ENCODE data around the gene PTTG1.

Gene PTTG1

DNA sequence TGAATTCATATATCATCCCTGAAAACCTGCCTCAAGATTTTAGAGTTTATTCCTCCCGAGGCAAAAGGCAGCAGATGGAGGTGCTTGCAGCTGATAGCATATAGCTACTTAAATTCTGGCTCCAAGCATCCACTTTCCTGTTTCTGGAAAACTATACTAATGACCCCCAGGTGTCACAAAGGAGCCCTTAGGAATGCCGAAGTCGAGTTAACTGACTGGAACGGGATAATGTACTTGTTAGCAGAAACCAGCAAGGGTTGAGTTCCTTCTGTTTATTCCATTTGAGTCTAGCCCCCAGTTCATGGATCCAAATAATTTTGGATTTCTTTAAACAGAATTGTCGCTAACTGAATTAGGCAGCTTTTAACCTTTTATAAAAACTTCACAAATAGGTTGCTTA lies 44.5 kb downstream of the PTTG1 start:
- FAIRE-seq: no peak
- TF ChIP-seq POLR2A (IDR thresholded peaks at IDR 0.05; ENCODE audit: low read depth, low read length) (no peak), POLR2AphosphoS5 (IDR thresholded peaks at IDR 0.05; ENCODE audit: low read depth, low read length) (no peak), POU2F2 (IDR thresholded peaks at IDR 0.05; ENCODE audit: low read depth, low read length) (no peak), TAF1 (IDR thresholded peaks at IDR 0.05; ENCODE audit: low read depth, low read length) (no peak), SPI1 (IDR thresholded peaks at IDR 0.05; ENCODE audit: low read depth, low read length) (no peak), PAX5 (IDR thresholded peaks at IDR 0.05; ENCODE audit: insufficient read depth, low read length, severe bottlenecking) (no peak)
- no peak for DNase-seq (ENCODE audit: insufficient read length, low spot score)

DNA sequence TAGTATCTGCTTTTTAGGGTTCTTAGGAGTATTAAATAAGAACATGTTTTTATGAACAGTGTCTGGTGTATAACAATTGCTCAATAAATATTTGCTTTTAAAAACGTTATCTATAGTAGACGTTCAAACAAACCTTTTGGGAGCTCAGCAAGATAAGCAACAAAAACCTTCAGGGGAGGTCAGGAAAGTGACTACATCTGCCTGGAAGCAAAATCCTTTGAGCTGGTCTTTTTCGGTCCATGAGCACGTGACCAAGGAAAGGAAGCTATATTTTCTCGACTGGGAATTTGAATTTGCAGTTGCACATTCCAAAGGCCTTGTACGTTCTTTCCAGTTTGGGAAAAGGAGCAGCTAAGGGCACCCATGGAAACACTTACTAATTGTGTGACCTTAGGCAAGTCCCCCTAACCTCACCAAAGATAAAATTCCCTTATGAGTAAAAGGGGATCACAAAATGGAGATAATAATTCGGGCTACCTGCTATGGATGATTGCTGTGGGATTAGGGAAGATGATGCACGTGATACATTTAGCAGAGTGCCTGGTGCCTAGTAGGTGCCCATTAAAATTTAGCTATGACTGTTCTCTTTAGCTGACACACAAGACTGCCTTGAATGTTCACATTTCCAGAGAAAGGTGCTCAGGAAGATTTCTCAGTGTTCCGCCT lies 45.4 kb downstream of the PTTG1 start:
- no peak for DNase-seq (ENCODE audit: insufficient read length, low spot score)
- no peak for FAIRE-seq
- no peak for TF ChIP-seq TAF1 (IDR thresholded peaks at IDR 0.05; ENCODE audit: low read depth, low read length)
- no peak for TF ChIP-seq SPI1 (IDR thresholded peaks at IDR 0.05; ENCODE audit: low read depth, low read length)
- no peak for TF ChIP-seq POU2F2 (IDR thresholded peaks at IDR 0.05; ENCODE audit: low read depth, low read length)
- TF ChIP-seq PAX5 (IDR thresholded peaks at IDR 0.05; ENCODE audit: insufficient read depth, low read length, severe bottlenecking): no peak
- TF ChIP-seq POLR2AphosphoS5 (IDR thresholded peaks at IDR 0.05; ENCODE audit: low read depth, low read length): no peak
- no peak for TF ChIP-seq POLR2A (IDR thresholded peaks at IDR 0.05; ENCODE audit: low read depth, low read length)

GRCh38 chr5:160467555-160468362 lies 46.1 kb downstream of the PTTG1 start:
- FAIRE-seq: peak; percentile 96
- peak; percentile 98 for TF ChIP-seq POLR2AphosphoS5 (IDR thresholded peaks at IDR 0.05; ENCODE audit: low read depth, low read length)
- peak; percentile 27 for TF ChIP-seq PAX5 (IDR thresholded peaks at IDR 0.05; ENCODE audit: insufficient read depth, low read length, severe bottlenecking)
- TF ChIP-seq POLR2A (IDR thresholded peaks at IDR 0.05; ENCODE audit: low read depth, low read length): peak; percentile 99
- peak; percentile 88 for TF ChIP-seq TAF1 (IDR thresholded peaks at IDR 0.05; ENCODE audit: low read depth, low read length)
- no peak; the same call in 1 of the 2 replicates for TF ChIP-seq SPI1 (IDR thresholded peaks at IDR 0.05; ENCODE audit: low read depth, low read length)
- TF ChIP-seq POU2F2 (IDR thresholded peaks at IDR 0.05; ENCODE audit: low read depth, low read length): peak; percentile 100
- peak; percentile 37 for DNase-seq (ENCODE audit: insufficient read length, low spot score)

- TF ChIP-seq POU2F2 (IDR thresholded peaks at IDR 0.05; ENCODE audit: low read depth, low read length): no peak
- TF ChIP-seq TAF1 (IDR thresholded peaks at IDR 0.05; ENCODE audit: low read depth, low read length): no peak
- TF ChIP-seq POLR2A (IDR thresholded peaks at IDR 0.05; ENCODE audit: low read depth, low read length): no peak
- FAIRE-seq: no peak
- DNase-seq (ENCODE audit: insufficient read length, low spot score): no peak
Measured at GRCh38 chr5:160468363-160468975, 46.8 kb downstream of the PTTG1 start.

DNA sequence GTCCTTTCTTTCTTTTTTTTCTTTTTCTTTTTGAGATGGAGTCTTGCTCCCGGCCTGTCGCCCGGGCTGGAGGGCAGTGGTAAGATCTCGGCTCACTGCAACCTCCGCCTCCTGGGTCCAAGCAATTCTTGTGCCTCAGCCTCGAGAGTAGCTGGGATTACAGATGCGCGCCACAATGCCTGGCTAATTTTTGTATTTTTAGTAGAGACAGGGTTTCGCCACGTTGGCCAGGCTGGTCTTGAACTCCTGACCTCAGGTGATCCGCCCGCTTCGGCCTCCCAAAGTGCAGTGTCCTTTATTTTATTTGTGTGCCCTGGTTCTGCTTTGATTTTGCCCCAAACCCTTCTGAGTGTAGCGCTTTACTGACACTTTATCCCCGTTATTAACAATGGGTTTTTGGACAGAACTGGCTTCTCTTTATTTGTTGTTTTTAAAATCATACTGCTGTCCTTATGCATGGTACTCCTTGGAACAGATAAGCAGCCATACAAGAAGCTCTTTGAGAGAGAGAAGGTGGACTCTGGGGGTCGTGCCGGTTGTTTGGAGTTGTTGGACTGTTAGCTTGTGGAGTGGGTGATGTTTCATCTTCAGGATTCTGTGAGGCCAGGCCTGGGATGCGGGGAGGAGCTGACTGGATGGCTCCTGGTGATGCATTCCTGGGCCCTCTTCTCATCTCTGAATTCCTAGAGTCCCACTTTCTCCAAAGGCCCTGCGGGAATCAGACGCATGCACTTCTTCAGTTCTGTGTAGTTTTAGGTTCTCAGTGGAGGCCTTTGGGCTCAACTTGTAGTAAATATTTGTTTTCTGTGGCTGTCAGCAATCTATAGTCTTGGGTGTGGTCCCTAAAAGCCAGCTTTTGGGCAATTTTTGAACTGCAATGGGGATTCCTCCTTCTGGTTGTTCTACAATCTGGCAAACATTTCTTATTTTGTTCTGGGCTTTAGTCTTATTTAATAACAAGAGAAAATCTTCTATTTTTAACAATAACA lies 47.8 kb downstream of the PTTG1 start:
- TF ChIP-seq TAF1 (IDR thresholded peaks at IDR 0.05; ENCODE audit: low read depth, low read length) (peak; percentile 17; the same call in 1 of the 2 replicates), POLR2AphosphoS5 (IDR thresholded peaks at IDR 0.05; ENCODE audit: low read depth, low read length) (peak; percentile 75), POU2F2 (IDR thresholded peaks at IDR 0.05; ENCODE audit: low read depth, low read length) (no peak)
- no peak for DNase-seq (ENCODE audit: insufficient read length, low spot score)
- peak; percentile 47 for FAIRE-seq

GRCh38 chr5:160470437-160471361 lies 49.0 kb downstream of the PTTG1 start:
- DNase-seq (ENCODE audit: insufficient read length, low spot score) (no peak), FAIRE-seq (peak; percentile 23)
- TF ChIP-seq POU2F2 (IDR thresholded peaks at IDR 0.05; ENCODE audit: low read depth, low read length) (no peak), POLR2A (IDR thresholded peaks at IDR 0.05; ENCODE audit: low read depth, low read length) (peak; percentile 70; the same call in 1 of the 2 replicates), POLR2AphosphoS5 (IDR thresholded peaks at IDR 0.05; ENCODE audit: low read depth, low read length) (peak; percentile 64; the same call in 1 of the 2 replicates)

- TF ChIP-seq PAX5 (IDR thresholded peaks at IDR 0.05; ENCODE audit: insufficient read depth, low read length, severe bottlenecking) (no peak), POLR2AphosphoS5 (IDR thresholded peaks at IDR 0.05; ENCODE audit: low read depth, low read length) (no peak), SPI1 (IDR thresholded peaks at IDR 0.05; ENCODE audit: low read depth, low read length) (no peak), POLR2A (IDR thresholded peaks at IDR 0.05; ENCODE audit: low read depth, low read length) (peak; percentile 60; the same call in 1 of the 2 replicates), TAF1 (IDR thresholded peaks at IDR 0.05; ENCODE audit: low read depth, low read length) (no peak), POU2F2 (IDR thresholded peaks at IDR 0.05; ENCODE audit: low read depth, low read length) (no peak)
- FAIRE-seq: no peak
- no peak for DNase-seq (ENCODE audit: insufficient read length, low spot score)
Measured at GRCh38 chr5:160471761-160472160, 50.1 kb downstream of the PTTG1 start.

- no peak for TF ChIP-seq SPI1 (IDR thresholded peaks at IDR 0.05; ENCODE audit: low read depth, low read length)
- TF ChIP-seq TAF1 (IDR thresholded peaks at IDR 0.05; ENCODE audit: low read depth, low read length): no peak
- no peak for TF ChIP-seq PAX5 (IDR thresholded peaks at IDR 0.05; ENCODE audit: insufficient read depth, low read length, severe bottlenecking)
- no peak for TF ChIP-seq POLR2A (IDR thresholded peaks at IDR 0.05; ENCODE audit: low read depth, low read length)
- peak; percentile 61 for TF ChIP-seq POLR2AphosphoS5 (IDR thresholded peaks at IDR 0.05; ENCODE audit: low read depth, low read length)
- no peak for TF ChIP-seq POU2F2 (IDR thresholded peaks at IDR 0.05; ENCODE audit: low read depth, low read length)
- FAIRE-seq (no peak), DNase-seq (ENCODE audit: insufficient read length, low spot score) (no peak)
Measured at GRCh38 chr5:160472482-160472881, 50.8 kb downstream of the PTTG1 start.

Measured in GM12891 (cell line).